D721Med (cell line): ENCODE measurements around the gene CTNNA2.

Source experiments
- DNase-seq: peaks from one replicate; pipeline ENCODE4 v3.0.0; 2011; ENCODE audit warnings: low spot score; ENCODE audit not compliant: insufficient read length
- FAIRE-seq: peaks from 2 replicates; lab custom pipeline; 2011; peaks lifted over from hg19 to GRCh38; lab: Jason Lieb, UNC
- CTCF ChIP-seq: IDR thresholded peaks from 2 replicates; pipeline ENCODE4 v1.5.1; 2012; ENCODE audit warnings: mild to moderate bottlenecking, control low read depth; ENCODE audit not compliant: insufficient read depth; ENCODE audit errors: missing control alignments

The CTNNA2 gene

GRCh38 chr2:80257450-80257849 is 744.6 kb downstream of the CTNNA2 start:
- FAIRE-seq: no peak
- no peak for TF ChIP-seq CTCF
- DNase-seq: no peak

GRCh38 chr2:80258341-80258740 is 745.5 kb downstream of the CTNNA2 start:
- no peak for TF ChIP-seq CTCF
- DNase-seq (no peak), FAIRE-seq (no peak)

- no peak for TF ChIP-seq CTCF
- FAIRE-seq: no peak
- DNase-seq: no peak
Observed at GRCh38 chr2:80258793-80259192, 745.9 kb downstream of the CTNNA2 start.

GRCh38 chr2:80259292-80259691 is 746.4 kb downstream of the CTNNA2 start:
- no peak for DNase-seq
- TF ChIP-seq CTCF: no peak
- FAIRE-seq: no peak

- FAIRE-seq (no peak), DNase-seq (no peak)
- TF ChIP-seq CTCF: no peak
Observed at GRCh38 chr2:80266231-80266630, 753.4 kb downstream of the CTNNA2 start.

GRCh38 chr2:80269806-80270205 is 757.0 kb downstream of the CTNNA2 start:
- TF ChIP-seq CTCF: no peak
- DNase-seq (no peak), FAIRE-seq (no peak)

- FAIRE-seq (no peak), DNase-seq (no peak)
- TF ChIP-seq CTCF: no peak
Observed at GRCh38 chr2:80280598-80280997, 767.7 kb downstream of the CTNNA2 start.
